Measurements from ENCODE around the gene PCSK2.
"Not testable (repeated sequence)": the region's sequence is repeated elsewhere in the genome, so short reads cannot be mapped to it uniquely, and the experiment has no call there.

The PCSK2 gene, protein sequence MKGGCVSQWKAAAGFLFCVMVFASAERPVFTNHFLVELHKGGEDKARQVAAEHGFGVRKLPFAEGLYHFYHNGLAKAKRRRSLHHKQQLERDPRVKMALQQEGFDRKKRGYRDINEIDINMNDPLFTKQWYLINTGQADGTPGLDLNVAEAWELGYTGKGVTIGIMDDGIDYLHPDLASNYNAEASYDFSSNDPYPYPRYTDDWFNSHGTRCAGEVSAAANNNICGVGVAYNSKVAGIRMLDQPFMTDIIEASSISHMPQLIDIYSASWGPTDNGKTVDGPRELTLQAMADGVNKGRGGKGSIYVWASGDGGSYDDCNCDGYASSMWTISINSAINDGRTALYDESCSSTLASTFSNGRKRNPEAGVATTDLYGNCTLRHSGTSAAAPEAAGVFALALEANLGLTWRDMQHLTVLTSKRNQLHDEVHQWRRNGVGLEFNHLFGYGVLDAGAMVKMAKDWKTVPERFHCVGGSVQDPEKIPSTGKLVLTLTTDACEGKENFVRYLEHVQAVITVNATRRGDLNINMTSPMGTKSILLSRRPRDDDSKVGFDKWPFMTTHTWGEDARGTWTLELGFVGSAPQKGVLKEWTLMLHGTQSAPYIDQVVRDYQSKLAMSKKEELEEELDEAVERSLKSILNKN

DNA sequence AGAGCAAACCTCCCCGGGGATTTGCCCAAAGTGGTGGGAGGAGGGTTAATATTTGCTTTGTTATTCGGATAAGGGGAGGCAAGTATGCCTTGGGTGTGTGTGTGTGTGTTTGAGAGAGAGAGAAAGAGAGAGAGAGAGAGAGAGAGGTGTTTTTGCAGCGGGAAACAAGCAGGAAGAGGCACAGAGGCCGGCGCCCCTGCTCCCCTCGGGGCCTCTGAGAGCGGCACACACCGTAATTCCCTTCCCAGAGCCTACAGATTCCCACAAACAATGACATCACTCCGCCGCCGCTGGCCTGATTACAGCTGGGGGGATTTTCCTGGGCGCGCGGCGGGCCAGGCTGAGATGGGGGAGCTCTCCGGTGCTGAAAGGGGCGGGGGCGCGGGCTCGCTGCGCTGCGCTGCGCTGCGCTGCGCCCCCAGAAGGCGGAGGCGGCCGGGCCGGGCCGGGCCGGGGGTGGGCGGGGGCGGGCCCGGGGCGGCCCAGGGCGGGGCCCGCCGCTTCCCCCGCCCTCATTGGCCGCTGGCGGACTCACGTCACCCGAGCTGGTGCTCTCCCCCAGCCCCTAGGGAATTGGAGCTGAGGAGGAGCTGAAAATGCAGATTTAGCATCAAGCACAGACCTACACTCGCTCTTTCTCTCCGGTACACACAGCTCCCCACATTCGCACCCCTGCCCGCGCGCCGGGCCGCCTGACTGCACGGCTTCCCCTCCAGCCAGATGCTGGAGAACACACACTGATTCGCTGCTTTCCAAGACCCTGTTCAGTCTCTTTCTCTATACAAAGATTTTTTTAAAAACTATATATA is at the start of gene PCSK2:
Gene PCSK2 (plus strand): TSS at position 631 of the 809 bp plus-strand sequence. CDS start 266 bp downstream, outside the sequence.
- Mint-ChIP-seq H3K4me1 (peaks cover 6% of the 10 kb centered on the region), H3K9me3 (no peaks in the 10 kb centered on the region), H3K4me3 (no peak within 1 kb of the TSS), H3K27ac (no peak within 1 kb of the TSS), H3K27me3 (peaks cover 76% of the 10 kb centered on the region)
- ATAC-seq (no peak), DNase-seq (no peak)

DNA sequence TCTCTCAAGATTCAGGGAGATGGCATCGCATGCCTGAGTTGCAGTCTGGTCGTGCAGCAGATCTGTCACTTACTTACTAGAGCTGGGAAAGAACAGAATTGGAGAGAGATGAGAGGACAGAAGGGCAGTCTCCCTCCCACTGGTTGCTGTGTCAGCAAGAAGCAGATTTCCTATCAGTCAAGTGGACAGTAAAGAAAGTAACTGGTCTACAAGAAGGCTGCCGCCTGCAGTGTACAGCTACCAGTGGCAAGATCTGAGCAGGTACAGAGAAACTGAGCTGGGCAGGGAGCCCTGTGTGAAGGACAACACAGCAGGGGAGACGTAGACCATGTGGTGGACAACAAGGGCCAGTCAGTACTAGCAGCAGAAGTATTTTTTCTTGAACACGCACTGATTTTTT is 49.5 kb upstream of the PCSK2 start:
- Mint-ChIP-seq H3K4me1 (no peaks in the 10 kb centered on the region), H3K4me3 (no peak overlapping the region), H3K27me3 (no peaks in the 10 kb centered on the region), H3K9me3 (peaks cover 6 to 11% of the 10 kb centered on the region in 2 donors), H3K27ac (no peak overlapping the region)
- DNase-seq (no peak), ATAC-seq (no peak)

DNA sequence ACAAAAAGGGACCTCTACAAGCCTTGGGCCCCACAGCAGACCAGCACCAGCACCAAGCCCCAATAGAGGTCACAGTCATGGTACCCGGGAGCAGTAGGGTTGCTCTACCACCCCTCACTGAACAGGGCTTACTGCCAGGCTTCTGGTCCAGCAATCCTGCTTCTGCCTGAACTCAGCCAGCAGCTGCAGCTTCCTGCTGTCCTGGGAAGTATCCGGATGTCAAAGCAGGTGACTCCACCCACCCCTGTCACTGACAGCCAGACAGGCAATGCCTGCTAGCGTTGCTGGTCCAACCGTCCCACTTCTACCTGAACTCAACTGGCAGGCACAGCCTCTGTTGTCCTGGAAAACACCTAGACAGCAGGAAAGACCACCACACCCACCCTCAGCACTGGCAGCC is 47.0 kb upstream of the PCSK2 start:
- Mint-ChIP-seq H3K4me1 (no peaks in the 10 kb centered on the region), H3K9me3 (peaks cover 20 to 24% of the 10 kb centered on the region in 2 donors), H3K4me3 (no peak overlapping the region), H3K27me3 (no peaks in the 10 kb centered on the region), H3K27ac (no peak overlapping the region)
- DNase-seq: no peak
- no peak for ATAC-seq

DNA sequence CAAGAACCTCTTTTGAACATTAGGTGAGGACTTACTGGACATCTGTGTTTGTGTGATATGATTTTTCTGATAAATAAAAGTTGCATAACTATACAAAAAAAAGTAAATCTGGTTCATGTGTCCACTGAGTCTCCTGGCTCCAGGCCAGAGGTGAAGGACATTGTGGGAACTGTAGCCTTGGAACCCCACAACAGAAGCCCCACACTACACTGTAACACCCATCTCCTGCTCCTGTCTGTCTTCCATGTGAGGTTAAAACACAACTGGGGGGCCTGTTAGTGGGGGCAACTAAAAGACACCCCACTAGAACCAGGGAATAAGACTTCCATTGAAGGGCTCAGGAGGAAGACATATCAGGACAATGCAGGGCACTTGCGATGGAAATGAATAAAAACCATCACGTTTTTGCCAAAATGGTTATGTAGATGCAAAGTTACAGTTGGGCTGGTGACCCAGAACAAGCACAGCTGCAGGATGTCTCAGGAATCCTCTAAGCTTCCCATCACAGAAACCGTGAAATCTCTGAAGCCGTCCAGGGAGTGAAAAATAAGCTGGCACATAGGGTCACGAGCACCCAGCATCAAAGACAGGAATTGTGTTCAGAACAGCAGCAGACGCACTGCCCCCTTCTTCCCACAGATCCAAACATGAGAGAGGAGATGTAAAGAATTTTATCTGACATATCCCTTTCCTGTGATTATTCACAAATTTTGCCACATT is 36.7 kb upstream of the PCSK2 start:
- H3K27ac Mint-ChIP-seq: no peak overlapping the region
- no peak for DNase-seq
- ATAC-seq: no peak
- H3K4me3 Mint-ChIP-seq: no peak overlapping the region
- H3K27me3 Mint-ChIP-seq: no peaks in the 10 kb centered on the region
- H3K9me3 Mint-ChIP-seq: peaks cover 7 to 15% of the 10 kb centered on the region in 2 donors
- H3K4me1 Mint-ChIP-seq: no peaks in the 10 kb centered on the region

DNA sequence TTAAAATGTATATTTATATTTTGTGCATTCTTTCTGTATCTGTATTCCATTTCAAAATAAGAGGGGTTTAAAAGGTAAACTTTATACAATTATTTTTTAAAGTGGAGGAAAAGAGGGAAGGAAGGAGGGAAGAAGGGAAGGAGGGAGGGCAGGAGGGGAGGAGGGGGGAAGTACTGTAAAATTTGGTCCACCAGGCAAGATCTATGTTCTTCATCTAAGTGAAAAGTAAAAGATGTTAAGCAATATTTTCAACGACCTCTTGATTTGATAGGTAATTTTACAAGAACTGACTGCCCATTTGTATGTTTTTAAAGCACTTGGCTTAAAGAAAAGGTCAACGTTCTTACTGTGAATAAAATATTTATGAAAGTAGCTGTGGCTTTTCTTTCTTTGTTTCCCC is 29.8 kb upstream of the PCSK2 start:
- H3K27ac Mint-ChIP-seq: no peak overlapping the region
- H3K4me3 Mint-ChIP-seq: no peak overlapping the region
- ATAC-seq (no peak), DNase-seq (no peak)
- no peaks in the 10 kb centered on the region for H3K4me1 Mint-ChIP-seq
- no peaks in the 10 kb centered on the region for H3K27me3 Mint-ChIP-seq
- H3K9me3 Mint-ChIP-seq: peaks cover 0 to 9% of the 10 kb centered on the region in 2 donors

DNA sequence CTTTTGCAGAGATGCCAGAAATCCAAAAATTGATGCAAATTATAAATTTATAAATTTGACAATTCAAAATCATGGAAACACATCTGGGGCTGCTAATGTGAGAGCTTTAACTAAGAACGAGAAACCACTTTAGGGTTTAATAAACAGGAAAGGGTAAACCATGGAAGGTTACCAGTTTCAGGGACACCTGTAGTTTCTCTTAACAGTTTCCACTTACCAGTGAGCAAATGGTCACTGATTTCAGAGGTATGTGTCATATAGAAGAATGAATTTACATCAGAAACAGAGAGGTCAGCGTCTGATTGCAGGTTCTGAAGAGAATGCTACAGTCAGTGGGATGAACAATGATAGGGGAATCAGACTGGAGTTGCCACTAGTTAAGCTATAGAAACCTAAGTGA is 24.8 kb upstream of the PCSK2 start:
- peaks cover 0 to 5% of the 10 kb centered on the region in 2 donors for H3K9me3 Mint-ChIP-seq

DNA sequence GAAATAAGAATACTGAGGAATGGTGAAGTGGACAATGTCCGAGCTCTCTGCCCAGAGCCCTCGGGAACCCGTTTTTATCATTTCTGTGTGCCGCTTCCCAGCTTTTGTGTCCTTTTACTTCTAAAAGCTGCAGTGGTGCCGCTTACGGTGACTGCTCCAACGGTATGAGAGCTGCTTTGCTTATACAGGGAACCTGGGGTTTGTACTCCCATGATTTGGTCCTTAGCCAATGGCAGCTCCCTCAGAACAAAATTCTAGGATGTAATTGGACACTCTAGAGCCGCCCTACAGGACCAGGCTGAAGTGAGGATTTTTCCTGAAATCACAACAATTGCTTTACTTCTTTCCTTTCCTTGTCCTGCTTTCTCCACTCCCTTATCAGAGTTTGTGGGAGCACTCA is 24.2 kb upstream of the PCSK2 start:
- H3K27me3 Mint-ChIP-seq: no peaks in the 10 kb centered on the region
- H3K27ac Mint-ChIP-seq: no peak overlapping the region
- no peak for DNase-seq

More for the DNA sequence above, 24.8 kb upstream of the PCSK2 start:
- H3K27ac Mint-ChIP-seq: no peak overlapping the region
- DNase-seq (no peak), ATAC-seq (no peak)
- H3K27me3 Mint-ChIP-seq: no peaks in the 10 kb centered on the region
- H3K4me3 Mint-ChIP-seq: no peak overlapping the region
- H3K4me1 Mint-ChIP-seq: no peaks in the 10 kb centered on the region

DNA sequence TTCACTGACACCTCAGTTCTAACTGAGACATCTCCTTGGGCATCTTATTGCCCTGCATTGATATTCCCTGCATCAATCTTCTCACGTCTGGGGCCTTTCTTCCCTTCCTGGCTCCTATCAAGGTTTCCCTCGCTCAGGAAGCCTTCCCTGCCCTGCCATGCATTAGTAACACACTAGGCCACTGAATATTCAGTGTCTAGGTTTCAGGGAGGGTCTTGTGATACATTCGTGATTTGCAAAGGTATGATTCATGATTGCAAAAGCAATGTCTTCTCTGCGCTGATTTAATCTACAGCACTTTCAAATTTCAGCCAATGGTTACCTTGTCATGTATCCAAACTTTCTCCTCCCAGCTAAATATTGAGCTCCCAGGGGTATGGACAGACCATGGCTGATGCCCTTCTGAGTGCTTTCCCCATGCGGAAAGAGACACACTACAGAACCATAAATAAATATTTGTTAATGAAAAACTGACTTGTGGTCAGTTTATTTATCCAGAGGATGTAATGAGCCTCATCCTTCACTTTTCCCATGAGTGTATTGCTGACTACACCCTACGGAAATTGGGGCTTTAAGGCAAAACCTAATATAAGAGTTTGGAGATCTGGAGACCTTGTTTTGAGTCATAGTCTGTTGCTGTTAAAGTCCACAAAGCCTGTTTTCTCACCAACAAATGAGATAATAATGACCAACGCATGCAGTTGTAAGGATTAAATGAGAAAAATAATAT is 21.6 kb upstream of the PCSK2 start:
- Mint-ChIP-seq H3K4me1 (no peaks in the 10 kb centered on the region), H3K27ac (no peak overlapping the region), H3K9me3 (no peaks in the 10 kb centered on the region), H3K27me3 (no peaks in the 10 kb centered on the region), H3K4me3 (no peak overlapping the region)
- DNase-seq (no peak), ATAC-seq (no peak)

More for the DNA sequence above, 24.2 kb upstream of the PCSK2 start:
- Mint-ChIP-seq H3K4me1 (no peaks in the 10 kb centered on the region), H3K4me3 (no peak overlapping the region), H3K9me3 (peaks cover 0 to 5% of the 10 kb centered on the region in 2 donors)
- ATAC-seq: no peak

DNA sequence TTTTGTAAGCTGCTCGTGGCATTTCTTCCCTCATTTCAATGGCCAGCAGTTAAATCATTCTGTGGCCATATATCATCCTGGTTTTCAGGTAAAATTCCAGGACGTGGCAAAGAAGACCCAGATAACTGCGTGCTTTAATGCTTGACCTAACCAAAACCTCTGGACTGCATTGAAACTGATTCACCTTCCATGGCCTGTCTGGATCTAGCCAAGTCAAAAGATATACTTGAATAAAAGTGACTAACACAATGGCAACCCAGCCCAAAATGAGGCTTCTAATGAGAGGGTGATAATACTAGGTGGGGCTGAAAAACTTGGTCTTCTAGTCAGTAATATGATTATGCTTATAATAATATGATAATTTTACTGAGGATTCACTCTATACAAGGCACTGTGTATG is 16.5 kb upstream of the PCSK2 start:
- no peak for DNase-seq
- Mint-ChIP-seq H3K27ac (no peak overlapping the region), H3K4me1 (no peaks in the 10 kb centered on the region), H3K9me3 (peaks cover 0 to under 1% of the 10 kb centered on the region in 2 donors), H3K27me3 (no peaks in the 10 kb centered on the region), H3K4me3 (no peak overlapping the region)
- ATAC-seq: no peak

DNA sequence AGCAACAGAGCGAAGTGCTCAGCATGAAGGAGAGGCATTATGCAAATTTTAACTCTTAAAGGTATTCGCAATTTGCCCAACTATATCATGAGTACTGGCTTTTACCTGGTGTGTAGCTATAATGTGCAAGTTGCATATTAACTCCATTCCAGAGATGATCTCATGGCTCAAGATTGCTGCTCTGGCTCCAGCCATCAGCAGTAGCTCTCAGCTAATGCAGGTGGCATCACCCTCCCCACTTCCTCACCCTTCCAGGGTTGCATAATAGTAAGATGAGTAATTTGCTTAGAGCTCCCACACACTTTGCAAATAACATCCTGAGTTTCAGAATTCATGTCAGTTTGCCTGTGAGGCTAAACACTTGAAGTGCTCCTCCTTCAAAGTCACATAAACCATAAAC is 15.9 kb upstream of the PCSK2 start:
- peaks cover 5 to 6% of the 10 kb centered on the region in 2 donors for H3K9me3 Mint-ChIP-seq
- H3K27me3 Mint-ChIP-seq: no peaks in the 10 kb centered on the region
- no peak for ATAC-seq
- no peaks in the 10 kb centered on the region for H3K4me1 Mint-ChIP-seq
- H3K4me3 Mint-ChIP-seq: no peak overlapping the region
- no peak for DNase-seq
- no peak overlapping the region for H3K27ac Mint-ChIP-seq

DNA sequence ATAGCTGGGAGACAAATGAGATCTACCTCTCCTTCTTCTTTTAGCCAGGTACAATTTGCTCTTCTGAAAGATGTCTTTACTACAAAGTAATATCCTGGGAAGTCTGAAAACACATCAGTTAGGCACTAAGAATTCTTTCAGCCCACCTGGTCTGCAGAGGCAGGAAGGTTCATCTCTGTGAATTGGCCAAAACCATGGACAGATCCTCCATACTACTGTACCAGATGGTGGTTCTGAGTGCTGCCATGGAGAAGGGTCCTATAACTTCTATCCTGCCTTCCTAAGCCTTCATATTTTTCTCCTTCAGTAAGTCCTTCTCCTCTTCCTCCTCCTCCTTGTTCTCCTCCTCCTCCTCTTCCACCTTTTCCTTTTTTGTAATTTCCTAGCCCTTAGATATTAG is 11.7 kb upstream of the PCSK2 start:
- DNase-seq (no peak), ATAC-seq (no peak)
- H3K27me3 Mint-ChIP-seq: no peaks in the 10 kb centered on the region
- H3K4me1 Mint-ChIP-seq: no peaks in the 10 kb centered on the region
- H3K4me3 Mint-ChIP-seq: no peak overlapping the region
- H3K9me3 Mint-ChIP-seq: peaks cover 8 to 10% of the 10 kb centered on the region in 2 donors
- no peak overlapping the region for H3K27ac Mint-ChIP-seq

DNA sequence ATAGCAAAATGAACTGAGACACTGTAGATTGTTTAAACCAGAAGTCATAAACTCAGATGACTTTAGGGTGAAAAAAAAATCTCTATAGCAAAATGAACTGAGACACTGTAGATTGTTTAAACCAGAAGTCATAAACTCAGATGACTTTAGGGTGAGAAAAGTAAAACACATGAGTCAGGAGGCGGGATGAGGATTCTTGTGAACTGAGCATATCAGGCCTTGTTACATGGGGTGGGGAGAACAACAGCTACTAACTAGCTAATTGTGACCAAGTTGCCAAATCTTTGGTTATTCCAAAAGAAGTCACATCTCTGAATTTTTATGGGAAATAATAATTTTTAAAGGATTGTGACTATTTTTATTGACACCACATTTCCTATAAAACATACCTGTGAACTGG is 7.0 kb upstream of the PCSK2 start:
- DNase-seq, H3K4me1 Mint-ChIP-seq, H3K4me3 Mint-ChIP-seq, ATAC-seq, H3K27ac Mint-ChIP-seq: not testable (repeated sequence)
- Mint-ChIP-seq H3K27me3 (peaks cover 20% of the 10 kb centered on the region), H3K9me3 (peaks cover 8 to 10% of the 10 kb centered on the region in 2 donors)

DNA sequence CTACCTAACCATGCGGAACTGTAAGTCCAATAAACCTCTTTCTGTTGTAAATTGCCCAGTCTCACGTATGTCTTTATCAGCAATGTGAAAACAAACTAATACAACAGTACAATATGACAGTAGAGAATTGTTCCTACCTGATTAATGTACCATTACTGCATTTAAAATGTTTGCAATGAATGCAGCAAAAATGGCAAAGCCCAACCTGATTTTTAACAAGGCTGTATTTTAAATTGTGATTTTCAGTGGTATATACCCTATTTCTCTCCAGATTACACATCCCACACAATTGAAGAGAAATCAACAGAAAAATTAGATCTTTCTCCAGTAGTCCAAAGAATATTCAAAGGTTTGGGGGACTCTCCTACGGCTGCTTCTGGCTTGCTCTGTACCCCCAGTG is 3.3 kb upstream of the PCSK2 start:
- DNase-seq (no peak), ATAC-seq (no peak)
- H3K27ac Mint-ChIP-seq: no peak overlapping the region
- peaks cover 0 to 1% of the 10 kb centered on the region in 2 donors for H3K9me3 Mint-ChIP-seq
- H3K4me3 Mint-ChIP-seq: no peak overlapping the region
- H3K4me1 Mint-ChIP-seq: peaks cover 6% of the 10 kb centered on the region
- H3K27me3 Mint-ChIP-seq: peaks cover 57% of the 10 kb centered on the region

DNA sequence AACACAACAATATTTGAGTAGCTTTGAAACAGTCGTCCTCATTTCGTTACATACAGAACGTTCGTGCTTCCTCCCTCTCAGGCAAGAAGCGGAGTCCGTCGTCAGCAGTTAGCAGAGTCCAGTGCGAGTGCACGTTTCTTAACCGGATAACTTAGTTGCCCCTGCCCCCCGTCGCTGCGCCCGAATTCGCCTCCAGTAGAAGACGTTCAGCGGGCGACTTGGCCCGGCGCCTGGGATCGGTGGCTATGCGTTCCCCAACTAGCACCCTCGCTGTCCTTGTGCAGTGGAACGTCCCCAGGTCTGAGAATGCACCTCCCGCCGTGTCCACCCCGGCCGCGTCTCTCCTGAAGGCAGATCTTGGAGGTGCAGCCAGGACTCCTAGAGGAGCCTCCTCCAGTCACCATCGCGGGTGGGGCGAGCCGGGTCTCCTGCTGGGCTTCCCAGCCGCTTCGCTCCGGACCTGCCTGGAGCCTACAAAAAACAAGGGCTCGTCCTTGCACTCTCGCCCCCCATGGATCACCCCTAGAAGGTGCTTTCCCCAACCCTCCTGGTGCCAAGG is 910 bp upstream of the PCSK2 start:
- Mint-ChIP-seq H3K4me1 (peaks cover 6% of the 10 kb centered on the region), H3K4me3 (no peak overlapping the region), H3K9me3 (no peaks in the 10 kb centered on the region), H3K27me3 (peaks cover 76% of the 10 kb centered on the region), H3K27ac (no peak overlapping the region)
- ATAC-seq: no peak
- no peak for DNase-seq
